Spleen (tissue), 11 donors: ENCODE results near the gene RHEX. TPM values are rescaled to one million over a fixed set of nuclear protein-coding genes. Genes with fewer than 3 reads are reported as not detected.
A peak's percentile ranks its signal among the peaks of the same experiment; 100 is the strongest.
"Not testable (repeated sequence)": the region's sequence is repeated elsewhere in the genome, so short reads cannot be mapped to it uniquely, and the experiment has no call there.

Source experiments
- DNase-seq: peaks from one replicate; pipeline ENCODE4 v3.0.0-alpha.2; 2020
- H3K27ac ChIP-seq, 8 donors: fragments of 200-600 bp; sonication (generic) in 7 of 8; 1 replicate in 4 of 8; 2 replicates in 4 of 8; pipeline versions ENCODE4 v1.5.0 to v1.8.0; 2016 to 2021; ENCODE audit warnings: inconsistent platforms in 4 of 8, mild to moderate bottlenecking in 4 of 8, moderate library complexity in 1 of 8
- H3K27me3 ChIP-seq, 7 donors: fragments of 200-600 bp; sonication (generic) in 6 of 7; replicated peaks in 1 of 7; 1 replicate in 4 of 7; 2 replicates in 3 of 7; pipeline versions ENCODE4 v1.5.0 to v1.8.0; 2016 to 2021; ENCODE audit warnings: inconsistent platforms in 3 of 7, mild to moderate bottlenecking in 1 of 7
- H3K36me3 ChIP-seq, 6 donors: fragments of 200-600 bp; sonication (generic) in 5 of 6; 1 replicate in 4 of 6; 2 replicates in 2 of 6; pipeline versions ENCODE4 v1.5.0 to v1.8.0; 2016 to 2021; ENCODE audit warnings: inconsistent platforms in 2 of 6
- H3K4me1 ChIP-seq, 6 donors: fragments of 200-600 bp; sonication (generic) in 5 of 6; 1 replicate in 3 of 6; 2 replicates in 3 of 6; pipeline versions ENCODE4 v1.5.0 to v1.8.0; 2016 to 2021; ENCODE audit warnings: inconsistent platforms in 3 of 6
- H3K4me3 ChIP-seq, 8 donors: fragments of 200-600 bp; sonication (generic) in 7 of 8; 1 replicate in 4 of 8; 2 replicates in 4 of 8; pipeline versions ENCODE4 v1.5.0 to v1.8.0; 2016 to 2021; ENCODE audit warnings: inconsistent platforms in 4 of 8, mild to moderate bottlenecking in 4 of 8, moderate library complexity in 2 of 8
- H3K9me3 ChIP-seq, 8 donors: fragments of 200-600 bp; sonication (generic) in 7 of 8; 1 replicate in 4 of 8; 2 replicates in 4 of 8; pipeline versions ENCODE4 v1.5.0 to v1.8.0; 2016 to 2021; ENCODE audit warnings: inconsistent platforms in 4 of 8
- POLR2A ChIP-seq, 3 donors: fragments of 450-650 bp; IDR thresholded peaks; one replicate each; pipeline ENCODE4 v1.5.1; 2017; ENCODE audit warnings: antibody characterized with exemption in 3 of 3, mild to moderate bottlenecking in 1 of 3
- POLR2AphosphoS5 ChIP-seq, 3 donors: sonication (generic); formaldehyde crosslinking; IDR thresholded peaks; one replicate each; pipeline ENCODE4 v1.5.1; 2017; ENCODE audit warnings: antibody characterized with exemption in 3 of 3
- WGBS, 5 donors: extraction: QIAGEN DNeasy Blood & Tissue Kit in 3 of 5; methylation state at CpG; one replicate each; pipeline versions ENCODE4 v1.1.5 to v1.1.7; 2013 to 2018; 5-methylcytosine and 5-hydroxymethylcytosine counted together
- intact Hi-C: fragments of 100-400 bp; cut with DNase I; formaldehyde crosslinking; loops from one replicate; pipeline ENCODE4 v1.15.0; 2023; ENCODE audit warnings: low total_unique reads
- polyA plus RNA-seq, 3 donors: library from polyadenylated mRNA; stranded (reverse); fragments of 200-250 nt; gene quantifications; one replicate each; pipeline ENCODE4 v1.2.1, GENCODE V29; 2013
- total RNA-seq, 7 donors: library from RNA; depleted of rRNA in 3 of 7; stranded (reverse); fragments of >200 nt in 3 of 7; fragmentation: NEBNext Ultra II Directional in 4 of 7; extraction: Animal tissue kit (Norgen Biotek cat#: 25700) in 4 of 7; gene quantifications; one replicate each; pipeline versions ENCODE4 v1.1.0 to v1.2.1, GENCODE V29; 2016 to 2021
- TF ChIP-seq, protein P1 (sequence below), 11 experiments: fragments of 200-600 bp in 7 of 11; fragments of 450-650 bp in 4 of 11; sonication (generic) in 4 of 11; IDR thresholded peaks in 8 of 11; conservative IDR thresholded peaks in 3 of 11; 1 replicate in 7 of 11; 2 replicates in 4 of 11; pipeline versions ENCODE4 v1.4.0 to v1.8.0; 2016 to 2021; ENCODE audit warnings: antibody characterized with exemption in 11 of 11, inconsistent platforms in 4 of 11, mild to moderate bottlenecking in 1 of 11
- donor health status: healthy with polysubstance abuse.
- donor health status: DM: no; HTN: no; CAD: no; lungs with moderate emphysema.
- donor health status: DM: no; HTN: no; CAD: no.
- donor health status: Bipolar disorder and iron deficiency.
- donor health status: healthy.
- donor health status: DM: no; HTN: no; CAD: no.
- donor health status: DM: yes; HTN: yes; CAD: no.

The RHEX gene
- total and polyA plus RNA-seq, 10 donors = 0.91 to 6.2 (median 2.4) TPM

DNA sequence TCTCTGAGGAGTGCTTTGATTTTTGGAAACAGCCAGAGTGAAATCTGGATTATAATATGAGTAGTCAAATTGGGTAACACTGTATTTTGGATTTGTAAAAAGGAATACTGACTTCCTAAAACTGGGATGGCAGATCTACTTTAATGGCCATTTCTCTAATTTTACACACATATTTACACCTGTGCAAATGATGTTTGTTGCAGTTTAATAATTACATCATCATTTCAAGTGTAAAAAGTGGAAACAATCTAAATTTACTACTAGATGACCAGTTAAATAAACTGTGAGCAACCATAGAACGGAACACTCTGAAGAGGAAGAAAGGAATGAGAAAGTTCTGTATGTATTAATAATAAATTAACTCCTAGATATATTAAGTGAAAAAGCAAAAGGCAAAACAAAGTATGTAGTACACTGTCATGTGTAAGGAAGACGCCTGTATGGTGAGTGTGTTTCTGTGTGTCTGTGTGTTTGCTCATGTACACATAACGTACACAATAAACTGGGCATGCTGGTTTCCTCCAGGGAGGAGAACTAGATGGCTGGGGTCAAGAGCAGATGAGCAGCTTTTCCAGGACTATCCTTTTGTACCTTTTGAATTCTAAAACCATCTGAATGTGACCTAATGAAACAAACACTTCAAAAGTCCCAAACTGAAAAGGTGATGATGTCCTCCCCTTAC is 2.9 kb upstream of the RHEX start:
- H3K9me3 ChIP-seq = no peaks in the 10 kb centered on the region
- peaks cover 9 to 82% (median 50%) of the 10 kb centered on the region in 6 donors for H3K4me1 ChIP-seq
- no peaks in the 10 kb centered on the region for H3K36me3 ChIP-seq
- no peak overlapping the region for H3K4me3 ChIP-seq
- TF ChIP-seq POLR2AphosphoS5 (IDR thresholded peaks at IDR 0.05) (no peak), POLR2A (IDR thresholded peaks at IDR 0.05) (no peak)
- TF ChIP-seq, protein P1, sequence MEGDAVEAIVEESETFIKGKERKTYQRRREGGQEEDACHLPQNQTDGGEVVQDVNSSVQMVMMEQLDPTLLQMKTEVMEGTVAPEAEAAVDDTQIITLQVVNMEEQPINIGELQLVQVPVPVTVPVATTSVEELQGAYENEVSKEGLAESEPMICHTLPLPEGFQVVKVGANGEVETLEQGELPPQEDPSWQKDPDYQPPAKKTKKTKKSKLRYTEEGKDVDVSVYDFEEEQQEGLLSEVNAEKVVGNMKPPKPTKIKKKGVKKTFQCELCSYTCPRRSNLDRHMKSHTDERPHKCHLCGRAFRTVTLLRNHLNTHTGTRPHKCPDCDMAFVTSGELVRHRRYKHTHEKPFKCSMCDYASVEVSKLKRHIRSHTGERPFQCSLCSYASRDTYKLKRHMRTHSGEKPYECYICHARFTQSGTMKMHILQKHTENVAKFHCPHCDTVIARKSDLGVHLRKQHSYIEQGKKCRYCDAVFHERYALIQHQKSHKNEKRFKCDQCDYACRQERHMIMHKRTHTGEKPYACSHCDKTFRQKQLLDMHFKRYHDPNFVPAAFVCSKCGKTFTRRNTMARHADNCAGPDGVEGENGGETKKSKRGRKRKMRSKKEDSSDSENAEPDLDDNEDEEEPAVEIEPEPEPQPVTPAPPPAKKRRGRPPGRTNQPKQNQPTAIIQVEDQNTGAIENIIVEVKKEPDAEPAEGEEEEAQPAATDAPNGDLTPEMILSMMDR (IDR thresholded peaks at IDR 0.05 in 8 of 11, conservative IDR thresholded peaks at IDR 0.05 in 3 of 11) = no peak
- no peaks in the 10 kb centered on the region for H3K27me3 ChIP-seq
- no peak for DNase-seq
- intact Hi-C loops = no loop called here
- 54 to 67% (median 64%) methylated on average over 3 of the region's 3 CpGs for WGBS, 5 donors
- peak overlapping the region in 6 of 8 donors; percentile 26 to 90 (median 80) for H3K27ac ChIP-seq

DNA sequence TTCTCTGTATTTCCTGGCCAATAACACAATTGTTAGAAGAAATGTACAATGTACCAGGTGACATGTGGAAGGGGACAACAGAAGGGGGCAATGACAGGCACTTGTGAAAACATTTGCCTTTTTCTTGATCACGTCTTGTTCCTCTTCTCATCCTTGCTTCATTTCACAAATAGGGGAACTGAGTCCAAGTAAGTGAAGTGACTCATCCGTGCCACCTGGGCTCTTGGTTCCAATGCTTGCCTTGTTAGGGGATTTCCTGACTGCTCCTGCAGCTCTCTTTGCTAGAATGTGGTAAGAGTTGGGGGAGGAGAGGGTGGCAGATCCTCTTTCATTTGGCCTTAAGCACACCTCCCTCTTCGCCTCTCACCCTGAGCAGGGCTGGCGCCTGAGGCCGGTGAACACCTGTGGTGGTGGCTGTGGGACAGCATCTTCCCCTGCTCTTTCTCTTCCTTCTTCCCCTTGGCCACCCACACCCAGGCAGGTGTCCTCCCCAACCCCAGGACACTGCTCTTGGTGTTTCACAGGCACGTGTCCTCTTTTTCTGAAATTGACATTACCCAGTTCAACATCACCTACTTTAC is 2.2 kb upstream of the RHEX start:
- H3K4me3 ChIP-seq = no peak overlapping the region
- peak overlapping the region in 7 of 8 donors; percentile 47 to 90 (median 78) for H3K27ac ChIP-seq
- no peaks in the 10 kb centered on the region for H3K36me3 ChIP-seq
- peaks cover 9 to 79% (median 50%) of the 10 kb centered on the region in 6 donors for H3K4me1 ChIP-seq
- intact Hi-C loops = no loop called here
- WGBS, 5 donors = 21 to 40% (median 31%) methylated on average over 6 of the region's 6 CpGs
- H3K27me3 ChIP-seq = no peaks in the 10 kb centered on the region
- no peaks in the 10 kb centered on the region for H3K9me3 ChIP-seq
- DNase-seq = peak; percentile 90
- TF ChIP-seq POLR2AphosphoS5 (IDR thresholded peaks at IDR 0.05) = peak; percentile 65 to 89 (median 85)
- TF ChIP-seq POLR2A (IDR thresholded peaks at IDR 0.05) = no peak
- TF ChIP-seq, protein P1 (IDR thresholded peaks at IDR 0.05 in 8 of 11, conservative IDR thresholded peaks at IDR 0.05 in 3 of 11) = no peak

DNA sequence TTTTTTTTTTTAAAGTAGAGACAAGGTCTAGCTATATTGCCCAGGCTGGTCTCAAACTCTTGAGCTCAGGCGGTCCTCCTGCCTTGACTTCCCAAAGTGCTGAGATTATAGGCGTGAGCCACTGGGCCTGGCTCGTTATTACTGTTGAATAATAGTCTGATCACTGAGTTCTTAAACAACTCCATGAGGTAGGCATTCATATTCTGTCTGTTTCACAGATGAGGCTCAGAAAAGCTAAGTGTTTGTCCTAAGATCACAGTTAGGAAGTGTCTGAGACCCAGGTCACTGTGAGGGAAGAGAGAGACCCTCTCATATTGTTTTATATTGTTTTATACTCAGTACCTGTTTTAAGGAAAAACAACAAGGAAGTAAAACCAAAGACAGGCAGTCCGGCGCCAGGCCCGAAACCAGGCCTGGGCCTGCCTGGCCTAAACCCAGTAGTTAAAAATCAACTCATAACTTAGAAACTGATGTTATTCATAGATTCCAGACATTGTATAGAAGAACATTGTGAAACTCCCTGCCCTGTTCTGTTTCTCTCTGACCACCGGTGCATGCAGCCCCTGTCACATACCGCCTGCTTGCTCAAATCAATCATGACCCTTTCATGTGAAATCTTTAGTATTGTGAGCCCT is 625 bp upstream of the RHEX start:
- H3K27me3 ChIP-seq, intact Hi-C loops, H3K4me3 ChIP-seq, H3K36me3 ChIP-seq, H3K9me3 ChIP-seq, DNase-seq: not testable (repeated sequence)
- peaks cover 9 to 68% (median 42%) of the 10 kb centered on the region in 6 donors for H3K4me1 ChIP-seq
- peak overlapping the region in 7 of 8 donors; percentile 16 to 90 (median 78) for H3K27ac ChIP-seq
- 67 to 89% (median 75%) methylated on average over 4 to 6 of the region's 8 CpGs for WGBS, 5 donors

DNA sequence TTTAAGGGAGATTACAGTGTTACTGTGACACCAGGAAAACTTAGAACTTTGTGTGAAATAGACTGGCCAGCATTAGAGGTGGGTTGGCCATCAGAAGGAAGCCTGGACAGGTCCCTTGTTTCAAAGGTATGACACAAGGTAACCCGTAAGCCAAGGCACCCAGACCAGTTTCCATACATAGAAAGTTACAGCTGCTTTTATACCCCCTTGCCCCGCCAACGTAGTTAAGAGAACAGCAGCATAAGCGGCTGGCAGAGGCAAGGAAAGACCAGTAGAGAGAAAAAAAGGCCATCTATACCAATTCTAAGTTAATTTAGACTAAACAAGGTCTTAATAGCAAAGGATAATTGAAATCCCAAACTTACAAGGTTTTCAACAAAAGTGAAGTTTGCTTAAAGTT is 643 bp downstream of the RHEX start:
- H3K27me3 ChIP-seq, intact Hi-C loops, H3K36me3 ChIP-seq, H3K9me3 ChIP-seq, DNase-seq: not testable (repeated sequence)
- WGBS, 5 donors = 80 to 90% (median 84%) methylated on average over 4 of the region's 4 CpGs
- H3K4me1 ChIP-seq = peaks cover 9 to 61% (median 36%) of the 10 kb centered on the region in 6 donors
- peak overlapping the region in 2 of 8 donors; percentile 4 to 49 for H3K4me3 ChIP-seq
- peak overlapping the region; percentile 32 to 90 (median 80) for H3K27ac ChIP-seq

DNA sequence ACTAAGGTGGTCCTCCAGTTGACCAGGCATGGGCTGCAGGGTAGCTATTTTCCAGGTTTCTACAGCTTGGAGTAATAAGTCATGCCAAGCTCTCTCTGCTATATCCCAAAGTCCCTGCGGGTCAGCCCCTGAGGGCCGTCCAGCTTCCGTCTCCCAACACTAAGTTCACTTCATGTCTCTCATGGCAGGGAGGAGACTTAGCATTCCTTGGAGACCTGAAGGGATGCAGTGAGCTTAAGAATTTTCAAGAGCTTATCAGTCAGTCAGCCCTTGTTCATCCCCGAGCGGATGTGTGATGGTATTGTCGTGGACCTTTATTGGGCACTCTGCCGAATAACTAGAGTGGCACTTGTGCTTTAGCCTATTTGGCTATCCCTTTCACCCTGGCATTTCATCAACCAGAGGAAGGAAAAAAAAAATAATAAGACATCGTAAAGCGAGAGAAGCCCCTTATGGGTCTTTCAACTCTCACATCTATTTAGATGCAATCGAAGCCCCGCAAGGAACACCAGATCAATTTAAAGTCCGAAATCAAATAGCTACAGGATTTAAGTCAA is 2.2 kb downstream of the RHEX start:
- H3K36me3 ChIP-seq, intact Hi-C loops, H3K9me3 ChIP-seq, H3K4me3 ChIP-seq, H3K27me3 ChIP-seq, DNase-seq, H3K27ac ChIP-seq: not testable (repeated sequence)
- H3K4me1 ChIP-seq = peaks cover 6 to 57% (median 34%) of the 10 kb centered on the region in 6 donors
- WGBS, 5 donors = 94 to 97% (median 95%) methylated on average over 12 of the region's 12 CpGs

DNA sequence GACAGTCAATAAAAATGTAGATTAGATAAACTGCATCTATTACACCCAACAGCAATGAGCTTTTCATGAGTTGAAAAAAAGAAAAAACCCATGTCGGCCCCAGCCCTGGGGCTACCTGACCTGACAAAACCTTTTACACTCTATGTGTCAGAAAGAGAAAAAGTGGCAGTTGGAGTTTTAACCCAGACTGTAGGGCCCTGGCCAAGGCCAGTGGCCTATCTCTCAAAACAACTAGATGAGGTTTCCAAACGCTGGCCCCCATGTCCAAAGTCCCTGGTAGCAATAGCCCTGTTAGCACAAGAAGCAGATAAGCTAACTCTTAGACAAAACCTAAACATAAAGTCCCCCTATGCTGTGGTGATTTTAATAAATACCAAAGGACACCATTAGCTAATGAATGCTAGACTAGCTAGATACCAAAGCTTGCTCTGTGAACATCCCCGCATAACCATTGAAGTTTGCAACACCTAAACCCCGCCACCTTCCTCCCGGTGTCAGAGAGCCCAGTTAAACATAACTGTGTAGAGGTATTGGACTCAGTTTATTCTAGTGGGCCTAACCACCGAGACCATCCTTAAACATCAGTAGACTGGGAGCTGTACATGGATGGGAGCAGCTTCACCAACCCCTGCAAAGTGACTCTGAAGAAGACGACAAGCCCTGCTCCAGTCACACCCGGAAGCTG is 2.8 kb downstream of the RHEX start:
- 84 to 96% (median 88%) methylated on average over 8 of the region's 8 CpGs for WGBS, 5 donors

DNA sequence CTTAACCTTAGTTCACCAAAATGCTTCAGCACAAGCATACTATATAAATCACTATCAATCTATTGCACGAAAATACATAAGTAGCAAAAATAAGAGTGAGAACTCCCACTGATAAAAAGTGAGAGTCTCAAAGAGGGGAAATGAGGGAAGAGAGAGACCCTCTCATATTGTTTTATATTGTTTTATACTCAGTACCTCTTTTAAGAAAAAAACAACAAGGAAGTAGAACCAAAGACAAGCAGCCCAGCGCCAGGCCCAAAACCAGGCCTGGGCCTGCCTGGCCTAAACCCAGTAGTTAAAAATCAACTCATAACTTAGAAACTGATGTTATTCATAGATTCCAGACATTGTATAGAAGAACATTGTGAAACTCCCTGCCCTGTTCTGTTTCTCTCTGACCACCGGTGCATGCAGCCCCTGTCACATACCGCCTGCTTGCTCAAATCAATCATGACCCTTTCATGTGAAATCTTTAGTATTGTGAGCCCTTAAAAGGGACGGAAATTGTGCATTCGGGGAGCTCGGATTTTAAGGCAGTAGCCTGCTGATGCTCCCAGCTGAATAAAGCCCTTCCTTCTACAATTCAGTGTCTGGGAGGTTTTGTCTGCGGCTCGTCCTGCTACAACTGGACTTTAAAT is 5.4 kb downstream of the RHEX start:
- 75 to 96% (median 89%) methylated on average over 5 to 7 of the region's 9 CpGs for WGBS, 5 donors
- H3K4me3 ChIP-seq, H3K9me3 ChIP-seq, DNase-seq, H3K27me3 ChIP-seq, intact Hi-C loops: not testable (repeated sequence)
- Histone ChIP-seq H3K4me1 (peaks cover 0 to 26% (median 8%) of the 10 kb centered on the region in 6 donors), H3K27ac (peak overlapping the region in 4 of 8 donors; percentile 2 to 51 (median 18)), H3K36me3 (peaks cover 0 to 12% (median 0%) of the 10 kb centered on the region in 6 donors)

More for the DNA sequence above, 2.8 kb downstream of the RHEX start:
- H3K9me3 ChIP-seq, intact Hi-C loops, H3K27me3 ChIP-seq, H3K4me3 ChIP-seq, H3K27ac ChIP-seq, DNase-seq, H3K36me3 ChIP-seq: not testable (repeated sequence)
- peaks cover 5 to 50% (median 29%) of the 10 kb centered on the region in 6 donors for H3K4me1 ChIP-seq
